Tibial nerve (tissue), 4 donors: ENCODE measurements around the gene CACNA1G.

ENCODE experiments used
- EP300 ChIP-seq, 2 donors: sonication (generic); formaldehyde crosslinking; IDR thresholded peaks; one replicate each; pipeline ENCODE4 v1.6.1; 2017; ENCODE audit warnings: antibody characterized with exemption in 2 of 2, mild to moderate bottlenecking in 1 of 2
- POLR2A ChIP-seq, 2 donors: fragments of 450-650 bp; IDR thresholded peaks; one replicate each; pipeline ENCODE4 v1.6.1; 2017; ENCODE audit warnings: antibody characterized with exemption in 2 of 2, mild to moderate bottlenecking in 2 of 2, moderate library complexity in 2 of 2
- TF ChIP-seq, protein P1 (sequence below), 5 experiments: fragments of 200-600 bp in 3 of 5; fragments of 450-650 bp in 2 of 5; sonication (generic) in 3 of 5; IDR thresholded peaks; one replicate each; pipeline ENCODE4 v1.5.1; 2016 to 2019; ENCODE audit warnings: antibody characterized with exemption in 5 of 5, mild to moderate bottlenecking in 3 of 5, moderate library complexity in 2 of 5

DNA sequence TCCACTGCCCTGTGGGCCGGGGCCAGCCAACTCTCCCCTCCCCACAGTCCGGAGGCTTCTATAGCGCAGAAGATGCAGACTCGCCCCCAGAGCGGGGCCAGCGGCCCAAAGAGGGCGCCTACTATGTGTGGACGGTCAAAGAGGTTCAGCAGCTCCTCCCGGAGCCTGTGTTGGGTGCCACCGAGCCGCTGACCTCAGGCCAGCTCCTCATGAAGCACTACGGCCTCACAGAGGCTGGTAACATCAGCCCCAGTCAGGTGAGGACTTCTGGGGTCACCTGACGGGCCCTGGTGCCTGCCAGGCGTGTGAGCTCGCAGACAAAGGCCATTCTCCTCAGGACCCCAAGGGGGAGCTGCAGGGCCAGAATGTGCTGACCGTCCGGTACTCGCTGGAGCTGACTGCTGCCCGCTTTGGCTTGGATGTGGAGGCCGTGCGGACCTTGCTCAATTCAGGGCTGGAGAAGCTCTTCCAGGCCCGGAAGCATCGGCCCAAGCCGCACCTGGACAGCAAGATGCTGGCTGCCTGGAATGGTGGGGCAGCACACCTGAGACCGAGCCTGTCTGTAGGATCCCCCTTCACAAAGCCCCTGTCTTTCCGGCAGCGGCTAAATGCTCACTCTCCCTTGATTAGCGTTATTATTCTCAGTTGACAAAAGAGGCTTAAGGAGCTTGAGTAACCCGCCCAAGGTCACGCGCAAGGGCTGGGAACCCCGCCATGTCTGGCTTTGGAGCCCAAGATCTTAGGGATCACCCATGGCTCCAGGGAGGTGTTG, 9.7 kb upstream of the CACNA1G start:
- TF ChIP-seq, protein P1, sequence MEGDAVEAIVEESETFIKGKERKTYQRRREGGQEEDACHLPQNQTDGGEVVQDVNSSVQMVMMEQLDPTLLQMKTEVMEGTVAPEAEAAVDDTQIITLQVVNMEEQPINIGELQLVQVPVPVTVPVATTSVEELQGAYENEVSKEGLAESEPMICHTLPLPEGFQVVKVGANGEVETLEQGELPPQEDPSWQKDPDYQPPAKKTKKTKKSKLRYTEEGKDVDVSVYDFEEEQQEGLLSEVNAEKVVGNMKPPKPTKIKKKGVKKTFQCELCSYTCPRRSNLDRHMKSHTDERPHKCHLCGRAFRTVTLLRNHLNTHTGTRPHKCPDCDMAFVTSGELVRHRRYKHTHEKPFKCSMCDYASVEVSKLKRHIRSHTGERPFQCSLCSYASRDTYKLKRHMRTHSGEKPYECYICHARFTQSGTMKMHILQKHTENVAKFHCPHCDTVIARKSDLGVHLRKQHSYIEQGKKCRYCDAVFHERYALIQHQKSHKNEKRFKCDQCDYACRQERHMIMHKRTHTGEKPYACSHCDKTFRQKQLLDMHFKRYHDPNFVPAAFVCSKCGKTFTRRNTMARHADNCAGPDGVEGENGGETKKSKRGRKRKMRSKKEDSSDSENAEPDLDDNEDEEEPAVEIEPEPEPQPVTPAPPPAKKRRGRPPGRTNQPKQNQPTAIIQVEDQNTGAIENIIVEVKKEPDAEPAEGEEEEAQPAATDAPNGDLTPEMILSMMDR (IDR thresholded peaks at IDR 0.05): peak; percentile 55 to 88 (median 76)
- TF ChIP-seq POLR2A (IDR thresholded peaks at IDR 0.05) (no peak), EP300 (IDR thresholded peaks at IDR 0.05) (peak in 1 of 2 donors; percentile 12)
